HEK293T (cell line): Measurements from ENCODE around the gene F8.

ENCODE experiments used
- BHLHE40 ChIP-seq: fragments of 450-650 bp; IDR thresholded peaks from 2 replicates; pipeline ENCODE4 v1.6.1; 2016; ENCODE audit warnings: mild to moderate bottlenecking, moderate library complexity, borderline replicate concordance
- CTBP1 ChIP-seq: fragments of 450-650 bp; IDR thresholded peaks from 2 replicates; pipeline ENCODE4 v1.6.1; 2016; ENCODE audit warnings: borderline replicate concordance
- ELF4 ChIP-seq: fragments of 450-650 bp; IDR thresholded peaks from 2 replicates; pipeline ENCODE4 v1.6.1; 2017; ENCODE audit warnings: antibody characterized with exemption
- FOXA1 ChIP-seq: fragments of 450-650 bp; IDR thresholded peaks from 2 replicates; pipeline ENCODE4 v1.6.1; 2016; ENCODE audit warnings: mild to moderate bottlenecking
- FOXK2 ChIP-seq: fragments of 450-650 bp; IDR thresholded peaks from 2 replicates; pipeline ENCODE4 v1.6.1; 2016; ENCODE audit warnings: mild to moderate bottlenecking
- HDGF ChIP-seq: fragments of 450-650 bp; IDR thresholded peaks from 2 replicates; pipeline ENCODE4 v1.6.1; 2017; ENCODE audit warnings: antibody characterized with exemption, borderline replicate concordance
- L3MBTL2 ChIP-seq: fragments of 450-650 bp; conservative IDR thresholded peaks from 2 replicates; pipeline ENCODE4 v1.6.1; 2016; ENCODE audit warnings: mild to moderate bottlenecking
- PKNOX1 ChIP-seq: fragments of 450-650 bp; IDR thresholded peaks from 2 replicates; pipeline ENCODE4 v1.6.1; 2016
- SP1 ChIP-seq: fragments of 450-650 bp; IDR thresholded peaks from 2 replicates; pipeline ENCODE4 v1.6.1; 2017
- SUZ12 ChIP-seq: fragments of 450-650 bp; IDR thresholded peaks from 2 replicates; pipeline ENCODE4 v1.6.1; 2016; ENCODE audit warnings: mild to moderate bottlenecking
- ZNF384 ChIP-seq: fragments of 450-650 bp; IDR thresholded peaks from 2 replicates; pipeline ENCODE4 v1.6.1; 2016

GRCh38 chrX:155028129-155028528 is 5.6 kb upstream of the F8 start:
- TF ChIP-seq SUZ12 (no peak), FOXA1 (no peak), BHLHE40 (no peak), SP1 (no peak), L3MBTL2 (no peak), CTBP1 (no peak), HDGF (no peak), ELF4 (no peak), ZNF384 (no peak), FOXK2 (no peak), PKNOX1 (no peak)
